ENCODE results near the gene RHNO1.

- TF ChIP-seq, protein P1, sequence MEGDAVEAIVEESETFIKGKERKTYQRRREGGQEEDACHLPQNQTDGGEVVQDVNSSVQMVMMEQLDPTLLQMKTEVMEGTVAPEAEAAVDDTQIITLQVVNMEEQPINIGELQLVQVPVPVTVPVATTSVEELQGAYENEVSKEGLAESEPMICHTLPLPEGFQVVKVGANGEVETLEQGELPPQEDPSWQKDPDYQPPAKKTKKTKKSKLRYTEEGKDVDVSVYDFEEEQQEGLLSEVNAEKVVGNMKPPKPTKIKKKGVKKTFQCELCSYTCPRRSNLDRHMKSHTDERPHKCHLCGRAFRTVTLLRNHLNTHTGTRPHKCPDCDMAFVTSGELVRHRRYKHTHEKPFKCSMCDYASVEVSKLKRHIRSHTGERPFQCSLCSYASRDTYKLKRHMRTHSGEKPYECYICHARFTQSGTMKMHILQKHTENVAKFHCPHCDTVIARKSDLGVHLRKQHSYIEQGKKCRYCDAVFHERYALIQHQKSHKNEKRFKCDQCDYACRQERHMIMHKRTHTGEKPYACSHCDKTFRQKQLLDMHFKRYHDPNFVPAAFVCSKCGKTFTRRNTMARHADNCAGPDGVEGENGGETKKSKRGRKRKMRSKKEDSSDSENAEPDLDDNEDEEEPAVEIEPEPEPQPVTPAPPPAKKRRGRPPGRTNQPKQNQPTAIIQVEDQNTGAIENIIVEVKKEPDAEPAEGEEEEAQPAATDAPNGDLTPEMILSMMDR (IDR thresholded peaks at IDR 0.05), result no peak
- no peak for TF ChIP-seq POLR2A (IDR thresholded peaks at IDR 0.05)
Measured at GRCh38 chr12:2904260-2904659, 27.2 kb downstream of the RHNO1 start.

Data from esophagus squamous epithelium (tissue), 4 donors.